Vagina (tissue), 2 donors: Measurements from ENCODE around the gene ENOX1.

Experiments used
- POLR2A ChIP-seq, 2 donors: fragments of 450-650 bp; IDR thresholded peaks; one replicate each; pipeline ENCODE4 v1.6.1; 2017; ENCODE audit warnings: antibody characterized with exemption in 2 of 2, mild to moderate bottlenecking in 2 of 2, moderate library complexity in 2 of 2
- POLR2AphosphoS5 ChIP-seq, 2 donors: sonication (generic); formaldehyde crosslinking; IDR thresholded peaks; one replicate each; pipeline ENCODE4 v1.9.0; 2017; ENCODE audit warnings: antibody characterized with exemption in 2 of 2, mild to moderate bottlenecking in 2 of 2, low read depth in 1 of 2; ENCODE audit not compliant: insufficient read depth in 1 of 2

- TF ChIP-seq POLR2A (IDR thresholded peaks at IDR 0.05), result no peak
- no peak for TF ChIP-seq POLR2AphosphoS5 (IDR thresholded peaks at IDR 0.05; ENCODE audit: insufficient read depth in 1 of 2, low read depth in 1 of 2)
These were observed 522.3 kb downstream of the ENOX1 start for GRCh38 chr13:43264458-43264857.
